Kidney (tissue), 14 donors: ENCODE results near the gene PPP1R14B. TPM values are rescaled to one million over a fixed set of nuclear protein-coding genes. Genes with fewer than 3 reads are reported as not detected.
A peak's percentile ranks its signal among the peaks of the same experiment; 100 is the strongest.

Experiments used
- DNase-seq, 5 donors: peaks; one replicate each; pipeline ENCODE4 v3.0.0-alpha.2; 2013 to 2020
- FAIRE-seq: peaks from 2 replicates; lab custom pipeline; 2012; peaks lifted over from hg19 to GRCh38; lab: Jason Lieb, UNC
- H3K27ac ChIP-seq, 2 donors: one replicate each; pipeline ENCODE4 v1.7.0; 2013; ENCODE audit warnings: low read depth in 2 of 2, low read length in 2 of 2, inconsistent platforms in 1 of 2
- H3K27me3 ChIP-seq: one replicate; pipeline ENCODE4 v1.7.1; 2013; ENCODE audit warnings: low read length, inconsistent platforms; ENCODE audit not compliant: control insufficient read depth, insufficient read depth
- H3K36me3 ChIP-seq, 3 donors: one replicate each; pipeline versions ENCODE4 v1.7.0 to v1.7.1; 2013; ENCODE audit warnings: low read length in 3 of 3, control low read depth in 1 of 3, inconsistent platforms in 1 of 3; ENCODE audit not compliant: insufficient read depth in 3 of 3, control insufficient read depth in 2 of 3
- H3K4me1 ChIP-seq, 3 donors: one replicate each; pipeline versions ENCODE4 v1.7.0 to v1.7.1; 2013; ENCODE audit warnings: low read length in 3 of 3, inconsistent platforms in 1 of 3, low read depth in 1 of 3; ENCODE audit not compliant: control insufficient read depth in 2 of 3, insufficient read depth in 2 of 3
- H3K4me3 ChIP-seq, 3 donors: one replicate each; pipeline versions ENCODE4 v1.7.0 to v1.8.1; 2013; ENCODE audit warnings: low read length in 3 of 3, control low read depth in 1 of 3, inconsistent platforms in 1 of 3
- H3K9ac ChIP-seq, 3 donors: one replicate each; pipeline versions ENCODE4 v1.7.0 to v1.7.1; 2013; ENCODE audit warnings: low read length in 3 of 3, control low read depth in 1 of 3, inconsistent platforms in 1 of 3
- H3K9me3 ChIP-seq, 3 donors: one replicate each; pipeline versions ENCODE4 v1.7.0 to v1.7.1; 2013; ENCODE audit warnings: low read length in 3 of 3, control low read depth in 1 of 3, inconsistent platforms in 1 of 3; ENCODE audit not compliant: control insufficient read depth in 2 of 3, insufficient read depth in 1 of 3
- intact Hi-C: fragments of 100-400 bp; cut with DNase I; formaldehyde crosslinking; loops from one replicate; pipeline ENCODE4 v1.11.1; 2022
- polyA plus RNA-seq: library from polyadenylated mRNA; stranded (reverse); fragments of 350-450 nt; fragmentation: Illumina TruSeq; extraction: RNeasy Lipid Tissue Mini Kit (QIAGEN cat#74804); gene quantifications from one replicate; pipeline ENCODE4 v1.2.3, GENCODE V29; 2014; ENCODE audit warnings: low read depth, low replicate concordance; ENCODE audit not compliant: insufficient read depth
- total RNA-seq: library from RNA; stranded (reverse); fragmentation: NEBNext Ultra II Directional; extraction: Animal tissue kit (Norgen Biotek cat#: 25700); gene quantifications from one replicate; pipeline ENCODE4 v1.2.1, GENCODE V29; 2021
- TF ChIP-seq, protein P1 (sequence below): IDR thresholded peaks from 3 replicates; pipeline ENCODE4 v1.5.1; 2012; ENCODE audit warnings: mild to moderate bottlenecking, moderate library complexity, borderline replicate concordance; ENCODE audit not compliant: insufficient read depth; ENCODE audit errors: extremely low read depth
- donor health status: control.
- donor health status: control.
- donor health status: control.
- donor health status: control.
- donor health status: control.
- donor health status: DM: yes; HTN: yes; CAD: no.
- donor health status: Normal renal cell carcinoma (clear cell type).

Gene PPP1R14B
- total and polyA plus RNA-seq, 2 donors from 2014 or later, result 86.5 to 145 TPM

DNA sequence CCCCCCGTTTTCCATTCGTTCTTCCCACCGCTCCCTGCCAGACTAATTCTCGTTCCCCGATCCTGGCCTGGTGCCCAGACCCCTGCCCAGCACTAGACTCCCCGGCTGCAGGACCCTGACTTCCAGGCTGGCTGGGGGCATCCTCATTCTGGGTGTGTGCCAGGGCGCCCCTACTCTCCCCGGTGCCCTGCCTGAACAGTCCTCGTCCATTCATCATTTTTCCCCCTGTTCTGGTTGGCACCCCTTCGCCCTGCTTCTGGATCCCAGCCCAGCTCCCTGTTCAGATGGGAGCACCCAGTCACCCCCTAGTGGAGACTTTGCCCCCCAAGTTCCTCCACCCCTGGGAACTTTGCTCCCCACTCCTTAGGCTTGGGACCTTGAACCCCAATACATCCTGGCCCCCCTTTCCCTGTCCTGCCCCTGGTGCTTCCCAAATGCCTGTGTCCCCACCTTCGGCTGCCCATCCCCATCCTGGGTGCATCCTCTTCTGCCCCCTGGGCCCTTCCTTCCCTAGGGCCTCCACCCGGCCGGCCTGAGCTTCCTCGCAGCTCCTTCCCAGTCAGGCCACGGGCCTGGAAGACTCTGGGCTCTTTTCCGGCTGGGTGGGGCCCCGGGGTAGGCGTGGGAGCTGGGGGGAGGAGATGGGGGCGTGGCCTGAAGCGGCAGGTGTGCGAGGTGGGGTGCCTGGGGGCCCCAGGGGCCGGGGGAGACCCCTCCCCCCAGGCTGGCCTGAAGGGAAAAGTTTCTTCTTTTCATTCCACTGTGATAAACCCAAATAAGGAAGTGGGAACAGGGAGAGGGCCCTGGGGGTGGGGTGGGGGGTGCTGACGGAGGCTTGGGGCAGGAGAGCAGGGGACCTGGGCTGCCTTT, 5.5 kb upstream of the PPP1R14B start:
- Histone ChIP-seq H3K4me1 (peaks cover 0 to 26% (median 5%) of the 10 kb centered on the region in 3 donors), H3K9ac (peak overlapping the region in 2 of 3 donors; percentile 78 to 80), H3K27me3 (no peaks in the 10 kb centered on the region), H3K4me3 (peak overlapping the region; percentile 57 to 74 (median 71)), H3K27ac (peak overlapping the region; percentile 7 to 32), H3K9me3 (no peaks in the 10 kb centered on the region), H3K36me3 (peaks cover 0 to 6% (median 0%) of the 10 kb centered on the region in 3 donors)
- DNase-seq (peak in 1 of 5 donors; percentile 77), FAIRE-seq (no peak)
- TF ChIP-seq, protein P1, sequence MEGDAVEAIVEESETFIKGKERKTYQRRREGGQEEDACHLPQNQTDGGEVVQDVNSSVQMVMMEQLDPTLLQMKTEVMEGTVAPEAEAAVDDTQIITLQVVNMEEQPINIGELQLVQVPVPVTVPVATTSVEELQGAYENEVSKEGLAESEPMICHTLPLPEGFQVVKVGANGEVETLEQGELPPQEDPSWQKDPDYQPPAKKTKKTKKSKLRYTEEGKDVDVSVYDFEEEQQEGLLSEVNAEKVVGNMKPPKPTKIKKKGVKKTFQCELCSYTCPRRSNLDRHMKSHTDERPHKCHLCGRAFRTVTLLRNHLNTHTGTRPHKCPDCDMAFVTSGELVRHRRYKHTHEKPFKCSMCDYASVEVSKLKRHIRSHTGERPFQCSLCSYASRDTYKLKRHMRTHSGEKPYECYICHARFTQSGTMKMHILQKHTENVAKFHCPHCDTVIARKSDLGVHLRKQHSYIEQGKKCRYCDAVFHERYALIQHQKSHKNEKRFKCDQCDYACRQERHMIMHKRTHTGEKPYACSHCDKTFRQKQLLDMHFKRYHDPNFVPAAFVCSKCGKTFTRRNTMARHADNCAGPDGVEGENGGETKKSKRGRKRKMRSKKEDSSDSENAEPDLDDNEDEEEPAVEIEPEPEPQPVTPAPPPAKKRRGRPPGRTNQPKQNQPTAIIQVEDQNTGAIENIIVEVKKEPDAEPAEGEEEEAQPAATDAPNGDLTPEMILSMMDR, result peak; percentile 8
- intact Hi-C loops, result no loop called here

DNA sequence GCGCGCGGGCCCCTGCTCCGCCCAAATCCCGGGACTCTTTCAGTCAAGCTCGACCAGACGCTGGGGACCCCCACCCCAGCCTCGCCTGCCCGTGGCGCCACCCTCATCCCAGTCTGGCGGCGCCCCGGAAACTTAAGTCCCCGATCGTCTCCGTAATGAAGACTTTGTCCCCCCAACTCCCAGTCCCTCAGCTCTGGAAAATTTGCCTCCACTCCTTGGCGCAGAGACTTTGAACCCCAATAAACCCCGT, 4.9 kb upstream of the PPP1R14B start:
- TF ChIP-seq, protein P1, result no peak
- Histone ChIP-seq H3K4me1 (peaks cover 0 to 26% (median 5%) of the 10 kb centered on the region in 3 donors), H3K4me3 (peak overlapping the region; percentile 57 to 74 (median 71)), H3K9ac (peak overlapping the region in 2 of 3 donors; percentile 78 to 80), H3K27me3 (no peaks in the 10 kb centered on the region), H3K36me3 (peaks cover 0 to 6% (median 0%) of the 10 kb centered on the region in 3 donors), H3K27ac (peak overlapping the region in 1 of 2 donors; percentile 7), H3K9me3 (no peaks in the 10 kb centered on the region)
- DNase-seq, result peak in 1 of 5 donors; percentile 82
- no peak for FAIRE-seq
- intact Hi-C loops, result no loop called here

DNA sequence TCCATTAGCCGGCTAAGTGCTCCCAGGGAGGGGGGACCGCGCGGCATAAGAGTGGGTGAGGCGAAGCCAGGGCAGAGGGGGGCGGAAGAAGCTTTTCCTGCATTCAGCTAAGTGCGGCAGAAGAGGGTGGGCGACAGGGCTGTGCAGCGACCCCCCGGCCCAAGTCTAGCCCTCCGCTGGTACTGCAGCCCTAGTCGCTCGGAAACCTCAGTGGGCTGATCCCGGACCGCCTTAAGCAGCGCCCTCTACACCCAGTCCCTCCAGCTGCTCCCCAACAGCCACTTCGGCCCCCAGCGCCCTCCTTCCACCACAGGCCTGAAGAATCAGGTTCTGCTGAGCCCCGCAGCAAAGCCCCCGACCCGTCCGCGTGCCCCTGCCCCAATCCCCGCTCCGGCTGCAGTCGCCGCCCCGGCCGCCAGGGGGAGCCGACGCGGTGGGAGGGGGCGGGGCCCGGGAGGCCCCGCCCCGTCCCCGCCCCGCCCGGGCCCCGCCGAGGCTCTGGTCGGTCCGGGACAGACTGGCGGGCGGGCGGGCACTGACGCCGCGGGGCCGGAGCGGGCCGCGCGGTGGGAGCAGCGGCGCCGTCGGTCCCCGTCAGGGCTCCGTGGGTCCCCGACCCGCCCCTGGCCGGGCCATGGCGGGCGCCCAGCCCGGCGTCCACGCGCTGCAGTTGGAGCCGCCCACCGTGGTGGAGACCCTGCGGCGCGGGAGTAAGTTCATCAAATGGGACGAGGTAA, 4.4 kb upstream of the PPP1R14B start, which contains the start of gene PLCB3:
TSS of gene PLCB3 (plus strand) at position 515 of the 737 bp plus-strand sequence. CDS start at position 635, 120 bp downstream.
- intact Hi-C loops, result no loop called here
- H3K4me1 ChIP-seq, result peaks cover 0 to 26% (median 5%) of the 10 kb centered on the region in 3 donors
- no peaks in the 10 kb centered on the region for H3K27me3 ChIP-seq
- DNase-seq (peak in 4 of 5 donors; percentile 53 to 89 (median 72)), FAIRE-seq (no peak)
- peak within 1 kb of the TSS in 2 of 3 donors; percentile 78 to 80 for H3K9ac ChIP-seq
- peak within 1 kb of the TSS; percentile 57 to 74 (median 71) for H3K4me3 ChIP-seq
- TF ChIP-seq, protein P1, result peak; percentile 81
- no peaks in the 10 kb centered on the region for H3K9me3 ChIP-seq
- H3K36me3 ChIP-seq, result peaks cover 0 to 6% (median 0%) of the 10 kb centered on the region in 3 donors
- H3K27ac ChIP-seq, result peak within 1 kb of the TSS; percentile 7 to 32
